ENCODE results near the gene HPSE. TPM values are rescaled to one million over a fixed set of nuclear protein-coding genes. Genes with fewer than 3 reads are reported as not detected.

The HPSE gene
- total RNA-seq, 2 donors from 2014 or later = 1.1 to 2.7 TPM

GRCh38 chr4:83269256-83269655 is 65.4 kb downstream of the HPSE start:
- no peaks in the 10 kb centered on the region for H3K4me1 Mint-ChIP-seq
- no peaks in the 10 kb centered on the region for H3K4me1 ChIP-seq (ENCODE audit: control insufficient read depth, insufficient read depth, low read length)
- H3K36me3 Mint-ChIP-seq (ENCODE audit: low read depth) = peaks cover 23% of the 10 kb centered on the region
- H3K27me3 Mint-ChIP-seq (ENCODE audit: insufficient read depth) = no peaks in the 10 kb centered on the region
- peaks cover 35% of the 10 kb centered on the region for H3K36me3 ChIP-seq (ENCODE audit: control insufficient read depth, insufficient read depth, low read length)
- H3K4me3 Mint-ChIP-seq = no peak overlapping the region
- TF ChIP-seq, protein P1, sequence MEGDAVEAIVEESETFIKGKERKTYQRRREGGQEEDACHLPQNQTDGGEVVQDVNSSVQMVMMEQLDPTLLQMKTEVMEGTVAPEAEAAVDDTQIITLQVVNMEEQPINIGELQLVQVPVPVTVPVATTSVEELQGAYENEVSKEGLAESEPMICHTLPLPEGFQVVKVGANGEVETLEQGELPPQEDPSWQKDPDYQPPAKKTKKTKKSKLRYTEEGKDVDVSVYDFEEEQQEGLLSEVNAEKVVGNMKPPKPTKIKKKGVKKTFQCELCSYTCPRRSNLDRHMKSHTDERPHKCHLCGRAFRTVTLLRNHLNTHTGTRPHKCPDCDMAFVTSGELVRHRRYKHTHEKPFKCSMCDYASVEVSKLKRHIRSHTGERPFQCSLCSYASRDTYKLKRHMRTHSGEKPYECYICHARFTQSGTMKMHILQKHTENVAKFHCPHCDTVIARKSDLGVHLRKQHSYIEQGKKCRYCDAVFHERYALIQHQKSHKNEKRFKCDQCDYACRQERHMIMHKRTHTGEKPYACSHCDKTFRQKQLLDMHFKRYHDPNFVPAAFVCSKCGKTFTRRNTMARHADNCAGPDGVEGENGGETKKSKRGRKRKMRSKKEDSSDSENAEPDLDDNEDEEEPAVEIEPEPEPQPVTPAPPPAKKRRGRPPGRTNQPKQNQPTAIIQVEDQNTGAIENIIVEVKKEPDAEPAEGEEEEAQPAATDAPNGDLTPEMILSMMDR (conservative IDR thresholded peaks at IDR 0.05) = no peak
- H3K9me3 Mint-ChIP-seq = no peaks in the 10 kb centered on the region
- WGBS, 2 experiments (ENCODE audit: insufficient coverage in 1 of 2, insufficient read length in 1 of 2) = no CpG with 5 or more reads among the region's 1 CpG
- DNase-seq = no peak
- H3K9me3 ChIP-seq (ENCODE audit: control insufficient read depth, low read length) = no peaks in the 10 kb centered on the region
- H3K27ac ChIP-seq (ENCODE audit: low read depth, low read length) = no peak overlapping the region
- no peak overlapping the region for H3K4me3 ChIP-seq (ENCODE audit: low read length)
- no peaks in the 10 kb centered on the region for H3K27me3 ChIP-seq (ENCODE audit: control insufficient read depth, insufficient read depth, low read length, poor library complexity, severe bottlenecking)
- H3K27ac Mint-ChIP-seq = no peak overlapping the region
- no peak overlapping the region for H3K9ac ChIP-seq (ENCODE audit: extremely low read depth, low read length, poor library complexity, severe bottlenecking)

DNA sequence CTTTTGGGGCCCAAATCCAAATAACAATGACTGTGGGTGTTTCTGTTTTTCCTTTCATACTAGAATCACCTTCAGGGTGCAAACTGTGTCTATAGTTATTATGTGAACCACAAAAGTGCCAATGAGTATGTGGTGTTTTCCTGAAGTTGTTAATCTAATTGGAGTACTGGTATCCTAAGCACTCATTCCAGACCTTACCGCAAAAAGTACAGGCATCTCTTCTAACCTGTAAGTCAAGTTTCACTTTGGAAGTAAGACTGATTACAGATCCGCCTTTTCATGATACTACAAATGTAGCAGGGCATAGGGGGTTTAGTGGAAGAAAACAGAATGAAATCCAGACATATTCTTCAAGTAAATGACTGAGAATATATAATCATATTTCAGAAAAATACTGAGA is 66.2 kb downstream of the HPSE start:
- Mint-ChIP-seq H3K4me3 (no peak overlapping the region), H3K27me3 (ENCODE audit: insufficient read depth) (no peaks in the 10 kb centered on the region), H3K27ac (no peak overlapping the region), H3K9me3 (no peaks in the 10 kb centered on the region), H3K36me3 (ENCODE audit: low read depth) (peaks cover 20% of the 10 kb centered on the region), H3K4me1 (no peaks in the 10 kb centered on the region)
- Histone ChIP-seq H3K4me1 (ENCODE audit: control insufficient read depth, insufficient read depth, low read length) (no peaks in the 10 kb centered on the region), H3K27ac (ENCODE audit: low read depth, low read length) (no peak overlapping the region), H3K9me3 (ENCODE audit: control insufficient read depth, low read length) (no peaks in the 10 kb centered on the region), H3K27me3 (ENCODE audit: control insufficient read depth, insufficient read depth, low read length, poor library complexity, severe bottlenecking) (no peaks in the 10 kb centered on the region), H3K4me3 (ENCODE audit: low read length) (no peak overlapping the region), H3K9ac (ENCODE audit: extremely low read depth, low read length, poor library complexity, severe bottlenecking) (no peak overlapping the region), H3K36me3 (ENCODE audit: control insufficient read depth, insufficient read depth, low read length) (peaks cover 40% of the 10 kb centered on the region)
- DNase-seq = no peak
- 50% methylated on average over 2 of the region's 2 CpGs; no CpG with 5 or more reads in 1 of the 2 experiments for WGBS, 2 experiments (ENCODE audit: insufficient coverage in 1 of 2, insufficient read length in 1 of 2)
- TF ChIP-seq, protein P1 (conservative IDR thresholded peaks at IDR 0.05) = no peak

DNA sequence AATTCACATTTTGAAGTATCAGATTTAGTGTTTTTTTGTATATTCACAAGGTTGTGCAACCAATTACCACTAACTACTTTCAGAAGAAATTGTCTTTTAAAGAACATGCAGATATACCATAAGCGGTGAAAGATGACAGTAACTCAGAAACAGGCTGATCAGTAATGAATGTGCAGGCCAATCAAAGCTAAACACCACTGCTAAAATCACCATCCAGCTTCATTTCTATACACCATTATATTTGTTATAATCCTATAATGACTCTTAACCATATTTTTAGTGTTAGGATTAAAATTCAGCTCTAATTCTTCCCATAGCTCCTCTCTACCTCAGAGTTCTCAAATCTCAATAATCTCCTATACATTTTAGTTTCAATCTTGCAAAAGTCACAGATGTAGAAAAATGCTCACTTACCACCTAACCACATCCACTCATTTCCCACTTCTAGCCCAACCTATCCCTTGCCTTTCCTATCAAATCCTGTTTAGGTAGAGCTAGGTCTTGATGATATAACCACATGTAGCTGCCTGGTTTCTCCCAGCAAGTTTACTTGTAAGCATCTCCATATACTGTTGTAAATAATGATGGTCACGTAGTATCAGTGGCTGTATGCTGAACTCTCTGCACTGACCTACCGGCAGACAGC is 66.7 kb downstream of the HPSE start:
- no peak overlapping the region for H3K4me3 ChIP-seq (ENCODE audit: low read length)
- H3K9me3 ChIP-seq (ENCODE audit: control insufficient read depth, low read length) = no peaks in the 10 kb centered on the region
- 83 to 99% methylated on average over 1 to 3 of the region's 3 CpGs for WGBS, 2 experiments (ENCODE audit: insufficient coverage in 1 of 2, insufficient read length in 1 of 2)
- no peak for DNase-seq
- H3K27ac ChIP-seq (ENCODE audit: low read depth, low read length) = no peak overlapping the region
- H3K36me3 Mint-ChIP-seq (ENCODE audit: low read depth) = peaks cover 18% of the 10 kb centered on the region
- H3K4me1 Mint-ChIP-seq = no peaks in the 10 kb centered on the region
- TF ChIP-seq, protein P1 (conservative IDR thresholded peaks at IDR 0.05) = no peak
- H3K4me1 ChIP-seq (ENCODE audit: control insufficient read depth, insufficient read depth, low read length) = no peaks in the 10 kb centered on the region
- H3K27me3 Mint-ChIP-seq (ENCODE audit: insufficient read depth) = no peaks in the 10 kb centered on the region
- peaks cover 40% of the 10 kb centered on the region for H3K36me3 ChIP-seq (ENCODE audit: control insufficient read depth, insufficient read depth, low read length)
- H3K9me3 Mint-ChIP-seq = no peaks in the 10 kb centered on the region
- H3K4me3 Mint-ChIP-seq = no peak overlapping the region
- no peak overlapping the region for H3K27ac Mint-ChIP-seq
- no peak overlapping the region for H3K9ac ChIP-seq (ENCODE audit: extremely low read depth, low read length, poor library complexity, severe bottlenecking)
- H3K27me3 ChIP-seq (ENCODE audit: control insufficient read depth, insufficient read depth, low read length, poor library complexity, severe bottlenecking) = no peaks in the 10 kb centered on the region

All from endodermal cell (in vitro differentiated cells).